K562 (cell line): ENCODE results near the gene NOM1. TPM values are rescaled to one million over a fixed set of nuclear protein-coding genes. Genes with fewer than 3 reads are reported as not detected.

ENCODE experiments used
- C11orf30 ChIP-seq: fragments of 450-650 bp; IDR thresholded peaks from 2 replicates; pipeline ENCODE4 v1.6.1; 2016; ENCODE audit warnings: low read depth, mild to moderate bottlenecking
- CAMTA2 ChIP-seq: fragments of 250-450 bp; sonication (Bioruptor Pico); conservative IDR thresholded peaks from 2 replicates; pipeline ENCODE4 v1.5.1; 2022
- CCAR2 ChIP-seq: fragments of 200-400 bp; formaldehyde crosslinking; IDR thresholded peaks from 2 replicates; pipeline ENCODE4 v1.6.1; 2017; ENCODE audit warnings: mild to moderate bottlenecking, low read depth, low read length
- ETS2 ChIP-seq: IDR thresholded peaks from 2 replicates; pipeline ENCODE4 v1.6.1; 2016; ENCODE audit warnings: borderline replicate concordance, missing genetic modification characterization, mild to moderate bottlenecking, moderate library complexity, missing compliant biosample characterization; ENCODE audit not compliant: poor library complexity, severe bottlenecking
- JUN ChIP-seq, 2 experiments: sonication (generic) in 1 of 2; formaldehyde crosslinking in 1 of 2; IDR thresholded peaks; 2 replicates each; pipeline versions ENCODE4 v1.6.1 to v1.8.0; 2012 to 2022; ENCODE audit warnings: borderline replicate concordance in 2 of 2, mild to moderate bottlenecking in 2 of 2, improper control_type of control experiment in 1 of 2, low read depth in 1 of 2, low read length in 1 of 2, missing genetic modification reagents in 1 of 2
- MAFK ChIP-seq: IDR thresholded peaks from 2 replicates; pipeline ENCODE4 v1.6.1; 2011; ENCODE audit warnings: low read length, improper control_type of control experiment
- MCM7 ChIP-seq, 2 experiments: fragments of 450-650 bp; IDR thresholded peaks; 2 replicates each; pipeline ENCODE4 v1.6.1; 2016 to 2018
- MEIS2 ChIP-seq: fragments of 450-650 bp; IDR thresholded peaks from 2 replicates; pipeline ENCODE4 v1.6.1; 2014; ENCODE audit warnings: mild to moderate bottlenecking; ENCODE audit not compliant: partially characterized antibody
- NR2C2 ChIP-seq, 2 experiments: fragments of 200-800 bp in 1 of 2; sonication (Bioruptor generic) in 1 of 2; sonication (generic) in 1 of 2; formaldehyde crosslinking in 1 of 2; IDR thresholded peaks; 2 replicates each; pipeline versions ENCODE4 v1.6.1 to v1.8.0; 2016 to 2022; ENCODE audit warnings: mild to moderate bottlenecking in 1 of 2, missing compliant biosample characterization in 1 of 2, missing genetic modification characterization in 1 of 2, missing genetic modification reagents in 1 of 2
- POLR2H ChIP-seq: IDR thresholded peaks from 2 replicates; pipeline ENCODE4 v1.6.1; 2016; ENCODE audit warnings: missing genetic modification characterization, low read depth, mild to moderate bottlenecking, control low read depth, missing compliant biosample characterization, moderate library complexity
- POLR3G ChIP-seq: IDR thresholded peaks from 2 replicates; pipeline ENCODE4 v1.6.1; 2011; ENCODE audit not compliant: insufficient read length, insufficient replicate concordance; ENCODE audit errors: extremely low read depth
- RB1 ChIP-seq: fragments of 450-650 bp; IDR thresholded peaks from 2 replicates; pipeline ENCODE4 v1.6.1; 2017; ENCODE audit warnings: low read depth, mild to moderate bottlenecking
- RCOR1 ChIP-seq, 2 experiments: IDR thresholded peaks; 2 replicates each; pipeline ENCODE4 v1.6.1; 2012; ENCODE audit warnings: low read depth in 2 of 2, low read length in 2 of 2, borderline replicate concordance in 1 of 2, improper control_type of control experiment in 1 of 2
- RFX1 ChIP-seq: fragments of 450-650 bp; IDR thresholded peaks from 2 replicates; pipeline ENCODE4 v1.6.1; 2016; ENCODE audit warnings: mild to moderate bottlenecking, moderate library complexity
- ZSCAN32 ChIP-seq: fragments of 450-650 bp; formaldehyde crosslinking; IDR thresholded peaks from 2 replicates; pipeline ENCODE4 v1.4.0; 2020; ENCODE audit warnings: mild to moderate bottlenecking, moderate library complexity
- polyA plus RNA-seq, 8 experiments: library from polyadenylated mRNA; depleted of rRNA in 4 of 8; stranded (reverse) in 5 of 8; unstranded in 3 of 8; fragments of >200 nt; fragmentation: Nextera tagmentation in 2 of 8; fragmentation: Illumina TruSeq in 1 of 8; extraction: Ambion mirVana in 2 of 8; extraction: Trizol in 1 of 8; gene quantifications; 2 replicates each; pipeline versions ENCODE4 v1.2.1 to v1.2.3, GENCODE V29; 2011 to 2014; ENCODE audit warnings: inconsistent platforms in 1 of 8, missing spikeins in 1 of 8
- total RNA-seq, 7 experiments: library from RNA; depleted of rRNA in 6 of 7; stranded (reverse); fragments of >200 nt in 6 of 7; fragmentation: Illumina TruSeq in 2 of 7; extraction: Trizol in 2 of 7; gene quantifications; 2 replicates each; pipeline versions ENCODE4 v1.2.1 to v1.2.3, GENCODE V29; 2011 to 2021; ENCODE audit warnings: low replicate concordance in 1 of 7
- TF ChIP-seq, protein P1 (sequence below), 3 experiments: fragments of 200-800 bp in 1 of 3; sonication (Bioruptor generic) in 1 of 3; sonication (generic) in 1 of 3; formaldehyde crosslinking in 1 of 3; IDR thresholded peaks; 2 replicates each; pipeline versions ENCODE4 v1.6.1 to v1.8.0; 2016 to 2022; ENCODE audit warnings: mild to moderate bottlenecking in 2 of 3, missing compliant biosample characterization in 2 of 3, missing genetic modification characterization in 2 of 3, missing genetic modification reagents in 1 of 3
- TF ChIP-seq, protein P2 (sequence below): fragments of 250-450 bp; sonication (Bioruptor Pico); IDR thresholded peaks from 2 replicates; pipeline ENCODE4 v1.5.0; 2021
- TF ChIP-seq, protein P3 (sequence below): sonication (generic); IDR thresholded peaks from 2 replicates; pipeline ENCODE4 v1.6.1; 2016
- TF ChIP-seq, protein P4 (sequence below), 2 experiments: fragments of 450-650 bp in 1 of 2; sonication (generic) in 1 of 2; formaldehyde crosslinking; conservative IDR thresholded peaks; 2 replicates each; pipeline versions ENCODE4 v1.4.0 to v1.8.1; 2020 to 2022; ENCODE audit warnings: mild to moderate bottlenecking in 1 of 2, missing genetic modification reagents in 1 of 2
- TF ChIP-seq, protein P5 (sequence below): conservative IDR thresholded peaks from 2 replicates; pipeline ENCODE4 v1.6.1; 2011; ENCODE audit warnings: low read depth, mild to moderate bottlenecking, low read length; ENCODE audit not compliant: control insufficient read depth

NOM1 gene
- total and polyA plus RNA-seq, 9 of the 15 experiments (the other 6 are each of a cell fraction or from before 2014, with no cell fraction given), result 6.8 to 47.3 (median 37.4) TPM

DNA sequence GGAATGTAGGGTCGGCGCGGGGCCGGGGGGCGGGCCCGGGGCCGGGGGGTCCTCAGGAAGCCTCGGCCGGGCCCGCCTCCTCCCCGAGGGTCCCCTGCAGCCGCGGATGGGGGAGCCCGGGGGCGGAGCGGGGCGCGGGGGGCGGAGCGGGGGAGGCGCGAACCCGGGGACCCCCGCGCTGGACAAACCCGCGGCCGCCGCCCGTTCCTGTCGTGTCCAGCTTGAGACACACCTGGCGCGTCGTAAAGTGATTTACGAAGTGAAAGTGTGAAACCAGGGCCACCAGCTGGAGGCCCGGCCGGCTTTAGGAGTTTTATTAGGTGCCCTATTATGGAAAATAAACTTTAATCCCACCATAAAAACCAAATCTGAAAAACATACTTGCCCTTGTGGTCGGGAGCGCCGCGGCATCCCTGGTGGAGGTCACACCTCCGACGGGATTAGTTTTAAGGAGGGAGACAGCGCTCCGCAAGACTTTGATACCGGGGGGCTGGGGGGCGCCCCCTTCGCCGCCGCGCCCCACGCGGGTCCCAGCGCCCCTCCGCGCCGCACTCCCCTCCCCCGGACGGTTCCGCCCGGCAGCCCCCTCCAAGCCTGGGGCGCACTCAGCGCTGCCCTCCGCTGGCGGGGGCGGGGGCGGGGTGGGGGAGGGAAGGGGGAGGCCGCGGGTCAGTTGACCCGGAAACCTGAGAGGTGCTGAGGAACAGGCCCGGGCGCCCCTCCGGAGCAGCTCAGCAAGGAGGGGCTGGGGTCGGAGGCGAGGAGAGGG, 50.6 kb downstream of the NOM1 start (continued):
- TF ChIP-seq, protein P1, sequence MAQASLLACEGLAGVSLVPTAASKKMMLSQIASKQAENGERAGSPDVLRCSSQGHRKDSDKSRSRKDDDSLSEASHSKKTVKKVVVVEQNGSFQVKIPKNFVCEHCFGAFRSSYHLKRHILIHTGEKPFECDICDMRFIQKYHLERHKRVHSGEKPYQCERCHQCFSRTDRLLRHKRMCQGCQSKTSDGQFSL (CRISPR knock-in tag; IDR thresholded peaks at IDR 0.05), result no peak
- TF ChIP-seq, protein P1 (tag; IDR thresholded peaks at IDR 0.05), result no peak
- TF ChIP-seq MAFK (no peak), RCOR1 (IDR thresholded peaks at IDR 0.05; ENCODE audit: borderline replicate concordance in 1 of 2, low read depth in 2 of 2, low read length in 2 of 2) (no peak), ZSCAN32 (CRISPR knock-in tag) (no peak), MCM7 (IDR thresholded peaks at IDR 0.05) (no peak), RFX1 (no peak), POLR2H (no peak), CCAR2 (no peak), JUN (IDR thresholded peaks at IDR 0.05; ENCODE audit: borderline replicate concordance, low read depth, low read length) (no peak), JUN (CRISPR knock-in tag; IDR thresholded peaks at IDR 0.05; ENCODE audit: borderline replicate concordance) (no peak), ETS2 (no peak), NR2C2 (CRISPR knock-in tag; IDR thresholded peaks at IDR 0.05) (no peak), NR2C2 (tag; IDR thresholded peaks at IDR 0.05) (peak; percentile 81), C11orf30 (no peak), POLR3G (no peak), CAMTA2 (CRISPR knock-in tag) (no peak), MEIS2 (peak; percentile 52), RB1 (no peak)
- TF ChIP-seq, protein P2, sequence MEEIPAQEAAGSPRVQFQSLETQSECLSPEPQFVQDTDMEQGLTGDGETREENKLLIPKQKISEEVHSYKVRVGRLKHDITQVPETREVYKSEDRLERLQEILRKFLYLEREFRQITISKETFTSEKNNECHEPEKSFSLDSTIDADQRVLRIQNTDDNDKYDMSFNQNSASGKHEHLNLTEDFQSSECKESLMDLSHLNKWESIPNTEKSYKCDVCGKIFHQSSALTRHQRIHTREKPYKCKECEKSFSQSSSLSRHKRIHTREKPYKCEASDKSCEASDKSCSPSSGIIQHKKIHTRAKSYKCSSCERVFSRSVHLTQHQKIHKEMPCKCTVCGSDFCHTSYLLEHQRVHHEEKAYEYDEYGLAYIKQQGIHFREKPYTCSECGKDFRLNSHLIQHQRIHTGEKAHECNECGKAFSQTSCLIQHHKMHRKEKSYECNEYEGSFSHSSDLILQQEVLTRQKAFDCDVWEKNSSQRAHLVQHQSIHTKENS (CRISPR knock-in tag), result no peak
- TF ChIP-seq, protein P3, sequence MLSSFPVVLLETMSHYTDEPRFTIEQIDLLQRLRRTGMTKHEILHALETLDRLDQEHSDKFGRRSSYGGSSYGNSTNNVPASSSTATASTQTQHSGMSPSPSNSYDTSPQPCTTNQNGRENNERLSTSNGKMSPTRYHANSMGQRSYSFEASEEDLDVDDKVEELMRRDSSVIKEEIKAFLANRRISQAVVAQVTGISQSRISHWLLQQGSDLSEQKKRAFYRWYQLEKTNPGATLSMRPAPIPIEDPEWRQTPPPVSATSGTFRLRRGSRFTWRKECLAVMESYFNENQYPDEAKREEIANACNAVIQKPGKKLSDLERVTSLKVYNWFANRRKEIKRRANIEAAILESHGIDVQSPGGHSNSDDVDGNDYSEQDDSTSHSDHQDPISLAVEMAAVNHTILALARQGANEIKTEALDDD, result no peak
- TF ChIP-seq, protein P4, sequence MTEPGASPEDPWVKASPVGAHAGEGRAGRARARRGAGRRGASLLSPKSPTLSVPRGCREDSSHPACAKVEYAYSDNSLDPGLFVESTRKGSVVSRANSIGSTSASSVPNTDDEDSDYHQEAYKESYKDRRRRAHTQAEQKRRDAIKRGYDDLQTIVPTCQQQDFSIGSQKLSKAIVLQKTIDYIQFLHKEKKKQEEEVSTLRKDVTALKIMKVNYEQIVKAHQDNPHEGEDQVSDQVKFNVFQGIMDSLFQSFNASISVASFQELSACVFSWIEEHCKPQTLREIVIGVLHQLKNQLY (CRISPR knock-in tag; conservative IDR thresholded peaks at IDR 0.05), result no peak
- TF ChIP-seq, protein P5, sequence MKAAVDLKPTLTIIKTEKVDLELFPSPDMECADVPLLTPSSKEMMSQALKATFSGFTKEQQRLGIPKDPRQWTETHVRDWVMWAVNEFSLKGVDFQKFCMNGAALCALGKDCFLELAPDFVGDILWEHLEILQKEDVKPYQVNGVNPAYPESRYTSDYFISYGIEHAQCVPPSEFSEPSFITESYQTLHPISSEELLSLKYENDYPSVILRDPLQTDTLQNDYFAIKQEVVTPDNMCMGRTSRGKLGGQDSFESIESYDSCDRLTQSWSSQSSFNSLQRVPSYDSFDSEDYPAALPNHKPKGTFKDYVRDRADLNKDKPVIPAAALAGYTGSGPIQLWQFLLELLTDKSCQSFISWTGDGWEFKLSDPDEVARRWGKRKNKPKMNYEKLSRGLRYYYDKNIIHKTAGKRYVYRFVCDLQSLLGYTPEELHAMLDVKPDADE, result no peak
